GM23338 (cell line): ENCODE measurements around the gene RNF168. TPM values are rescaled to one million over a fixed set of nuclear protein-coding genes. Genes with fewer than 3 reads are reported as not detected.

ENCODE experiments used
- ATAC-seq: fragments of 200-7000 bp; cut with Tn5 transposase; 3 replicates; pipeline ENCODE4 v1.9.1; 2020
- DNase-seq: peaks from one replicate; pipeline ENCODE4 v3.0.0-alpha.2; 2015; ENCODE audit warnings: low spot score
- H2AFZ ChIP-seq: fragments of 200-600 bp; sonication (generic); 2 replicates; pipeline ENCODE4 v1.8.0; 2016; ENCODE audit warnings: antibody characterized with exemption, mild to moderate bottlenecking, moderate library complexity
- H3F3A ChIP-seq: fragments of 200-600 bp; sonication (generic); replicated peaks from 2 replicates; pipeline ENCODE4 v1.8.0; 2017; ENCODE audit warnings: antibody characterized with exemption, mixed run types, low read depth
- H3K27ac ChIP-seq: fragments of 200-600 bp; sonication (generic); 2 replicates; pipeline ENCODE4 v1.6.1; 2016; ENCODE audit warnings: low read depth
- H3K27me3 ChIP-seq: fragments of 200-600 bp; sonication (generic); 2 replicates; pipeline ENCODE4 v1.8.0; 2016; ENCODE audit warnings: mild to moderate bottlenecking, mixed run types, moderate library complexity; ENCODE audit not compliant: insufficient read depth
- H3K36me3 ChIP-seq: fragments of 200-600 bp; sonication (generic); 2 replicates; pipeline ENCODE4 v1.8.0; 2016; ENCODE audit warnings: mild to moderate bottlenecking; ENCODE audit not compliant: insufficient read depth
- H3K4me1 ChIP-seq: fragments of 200-600 bp; sonication (generic); 2 replicates; pipeline ENCODE4 v1.8.0; 2016; ENCODE audit warnings: mild to moderate bottlenecking, moderate library complexity; ENCODE audit not compliant: insufficient read depth
- H3K4me2 ChIP-seq: fragments of 200-600 bp; sonication (generic); 2 replicates; pipeline ENCODE4 v1.7.1; 2017; ENCODE audit warnings: mixed run types
- H3K4me3 ChIP-seq: fragments of 200-600 bp; sonication (generic); 2 replicates; pipeline ENCODE4 v1.6.1; 2016; ENCODE audit warnings: mixed run types
- H3K79me2 ChIP-seq: fragments of 200-600 bp; sonication (generic); replicated peaks from 2 replicates; pipeline ENCODE4 v1.8.0; 2017; ENCODE audit warnings: mild to moderate bottlenecking; ENCODE audit not compliant: insufficient read depth
- H3K9me2 ChIP-seq: fragments of 200-600 bp; sonication (generic); 2 replicates; pipeline ENCODE4 v1.8.0; 2017; ENCODE audit not compliant: insufficient read depth
- H4K20me1 ChIP-seq: fragments of 200-600 bp; sonication (generic); replicated peaks from 2 replicates; pipeline ENCODE4 v1.8.0; 2017; ENCODE audit warnings: mild to moderate bottlenecking; ENCODE audit not compliant: insufficient read depth
- H3K27ac Mint-ChIP-seq: 2 replicates; pipeline ENCODE4 v1.8.0; 2020; ENCODE audit warnings: inconsistent platforms, mild to moderate bottlenecking, moderate library complexity, mixed read lengths
- H3K27me3 Mint-ChIP-seq: 3 replicates; pipeline ENCODE4 v1.8.0; 2022; ENCODE audit warnings: low read depth, mild to moderate bottlenecking, moderate library complexity, mixed read lengths, inconsistent platforms; ENCODE audit not compliant: insufficient read depth, poor library complexity
- H3K36me3 Mint-ChIP-seq: 3 replicates; pipeline ENCODE4 v1.8.0; 2021; ENCODE audit warnings: low read depth, mild to moderate bottlenecking, inconsistent platforms, moderate library complexity, mixed read lengths
- H3K4me1 Mint-ChIP-seq: 3 replicates; pipeline ENCODE4 v1.8.0; 2020; ENCODE audit warnings: mild to moderate bottlenecking, inconsistent platforms, mixed read lengths
- H3K4me3 Mint-ChIP-seq: 3 replicates; pipeline ENCODE4 v1.8.0; 2021; ENCODE audit warnings: moderate library complexity, mild to moderate bottlenecking, inconsistent platforms, mixed read lengths
- H3K9me3 Mint-ChIP-seq: 3 replicates; pipeline ENCODE4 v1.8.0; 2020; ENCODE audit warnings: moderate library complexity, mild to moderate bottlenecking, inconsistent platforms, mixed read lengths
- EZH2 ChIP-seq: fragments of 200-600 bp; sonication (generic); IDR thresholded peaks from one replicate; pipeline ENCODE4 v1.8.0; 2017; ENCODE audit warnings: antibody characterized with exemption, mild to moderate bottlenecking, low read depth; ENCODE audit not compliant: unreplicated experiment
- EZH2phosphoT487 ChIP-seq: fragments of 200-600 bp; sonication (generic); IDR thresholded peaks from one replicate; pipeline ENCODE4 v1.8.1; 2018; ENCODE audit warnings: antibody characterized with exemption; ENCODE audit not compliant: unreplicated experiment
- JUNB ChIP-seq: IDR thresholded peaks from one replicate; pipeline ENCODE4 v1.6.1; 2016; ENCODE audit warnings: antibody characterized with exemption; ENCODE audit not compliant: unreplicated experiment
- NANOG ChIP-seq: IDR thresholded peaks from 2 replicates; pipeline ENCODE4 v1.6.1; 2016; ENCODE audit warnings: antibody characterized with exemption, borderline replicate concordance
- POLR2AphosphoS5 ChIP-seq: IDR thresholded peaks from 2 replicates; pipeline ENCODE4 v1.6.1; 2016; ENCODE audit warnings: antibody characterized with exemption, low read depth
- polyA plus RNA-seq: library from polyadenylated mRNA; unstranded; fragments of >200 nt; fragmentation: Nextera tagmentation; extraction: Ambion mirVana; gene quantifications from 2 replicates; pipeline ENCODE4 v1.2.1, GENCODE V29; 2016
- total RNA-seq: library from RNA; depleted of rRNA; stranded (reverse); fragments of >200 nt; shearing (Covaris generic); gene quantifications from 2 replicates; pipeline ENCODE4 v1.2.3, GENCODE V29; 2014
- TF ChIP-seq, protein P1 (sequence below): fragments of 250-450 bp; sonication (Bioruptor Pico); IDR thresholded peaks from 2 replicates; pipeline ENCODE4 v1.5.0; 2020; ENCODE audit warnings: mild to moderate bottlenecking, moderate library complexity

Gene RNF168
- total and polyA plus RNA-seq, 2 experiments from 2014 or later, result 33.0 to 53.0 TPM

- H4K20me1 ChIP-seq, result no peaks in the 10 kb centered on the region
- 0 out of 2 replicates have a peak, but pooled peaks cover 4% of the 10 kb centered on the region for H3K9me2 ChIP-seq
- DNase-seq, result no peak
- H3F3A ChIP-seq, result no peaks in the 10 kb centered on the region
- H3K4me3 ChIP-seq, result no peak overlapping the region
- H3K27ac ChIP-seq, result no peak overlapping the region
- H3K79me2 ChIP-seq, result no peaks in the 10 kb centered on the region
- no peak for ATAC-seq
- H3K27me3 ChIP-seq, result no peaks in the 10 kb centered on the region
- H3K27ac Mint-ChIP-seq, result no peak overlapping the region
- TF ChIP-seq NANOG, result no peak
- no peak for TF ChIP-seq POLR2AphosphoS5
- no peak for TF ChIP-seq EZH2phosphoT487
- no peak for TF ChIP-seq EZH2
- TF ChIP-seq JUNB, result no peak
- TF ChIP-seq, protein P1, sequence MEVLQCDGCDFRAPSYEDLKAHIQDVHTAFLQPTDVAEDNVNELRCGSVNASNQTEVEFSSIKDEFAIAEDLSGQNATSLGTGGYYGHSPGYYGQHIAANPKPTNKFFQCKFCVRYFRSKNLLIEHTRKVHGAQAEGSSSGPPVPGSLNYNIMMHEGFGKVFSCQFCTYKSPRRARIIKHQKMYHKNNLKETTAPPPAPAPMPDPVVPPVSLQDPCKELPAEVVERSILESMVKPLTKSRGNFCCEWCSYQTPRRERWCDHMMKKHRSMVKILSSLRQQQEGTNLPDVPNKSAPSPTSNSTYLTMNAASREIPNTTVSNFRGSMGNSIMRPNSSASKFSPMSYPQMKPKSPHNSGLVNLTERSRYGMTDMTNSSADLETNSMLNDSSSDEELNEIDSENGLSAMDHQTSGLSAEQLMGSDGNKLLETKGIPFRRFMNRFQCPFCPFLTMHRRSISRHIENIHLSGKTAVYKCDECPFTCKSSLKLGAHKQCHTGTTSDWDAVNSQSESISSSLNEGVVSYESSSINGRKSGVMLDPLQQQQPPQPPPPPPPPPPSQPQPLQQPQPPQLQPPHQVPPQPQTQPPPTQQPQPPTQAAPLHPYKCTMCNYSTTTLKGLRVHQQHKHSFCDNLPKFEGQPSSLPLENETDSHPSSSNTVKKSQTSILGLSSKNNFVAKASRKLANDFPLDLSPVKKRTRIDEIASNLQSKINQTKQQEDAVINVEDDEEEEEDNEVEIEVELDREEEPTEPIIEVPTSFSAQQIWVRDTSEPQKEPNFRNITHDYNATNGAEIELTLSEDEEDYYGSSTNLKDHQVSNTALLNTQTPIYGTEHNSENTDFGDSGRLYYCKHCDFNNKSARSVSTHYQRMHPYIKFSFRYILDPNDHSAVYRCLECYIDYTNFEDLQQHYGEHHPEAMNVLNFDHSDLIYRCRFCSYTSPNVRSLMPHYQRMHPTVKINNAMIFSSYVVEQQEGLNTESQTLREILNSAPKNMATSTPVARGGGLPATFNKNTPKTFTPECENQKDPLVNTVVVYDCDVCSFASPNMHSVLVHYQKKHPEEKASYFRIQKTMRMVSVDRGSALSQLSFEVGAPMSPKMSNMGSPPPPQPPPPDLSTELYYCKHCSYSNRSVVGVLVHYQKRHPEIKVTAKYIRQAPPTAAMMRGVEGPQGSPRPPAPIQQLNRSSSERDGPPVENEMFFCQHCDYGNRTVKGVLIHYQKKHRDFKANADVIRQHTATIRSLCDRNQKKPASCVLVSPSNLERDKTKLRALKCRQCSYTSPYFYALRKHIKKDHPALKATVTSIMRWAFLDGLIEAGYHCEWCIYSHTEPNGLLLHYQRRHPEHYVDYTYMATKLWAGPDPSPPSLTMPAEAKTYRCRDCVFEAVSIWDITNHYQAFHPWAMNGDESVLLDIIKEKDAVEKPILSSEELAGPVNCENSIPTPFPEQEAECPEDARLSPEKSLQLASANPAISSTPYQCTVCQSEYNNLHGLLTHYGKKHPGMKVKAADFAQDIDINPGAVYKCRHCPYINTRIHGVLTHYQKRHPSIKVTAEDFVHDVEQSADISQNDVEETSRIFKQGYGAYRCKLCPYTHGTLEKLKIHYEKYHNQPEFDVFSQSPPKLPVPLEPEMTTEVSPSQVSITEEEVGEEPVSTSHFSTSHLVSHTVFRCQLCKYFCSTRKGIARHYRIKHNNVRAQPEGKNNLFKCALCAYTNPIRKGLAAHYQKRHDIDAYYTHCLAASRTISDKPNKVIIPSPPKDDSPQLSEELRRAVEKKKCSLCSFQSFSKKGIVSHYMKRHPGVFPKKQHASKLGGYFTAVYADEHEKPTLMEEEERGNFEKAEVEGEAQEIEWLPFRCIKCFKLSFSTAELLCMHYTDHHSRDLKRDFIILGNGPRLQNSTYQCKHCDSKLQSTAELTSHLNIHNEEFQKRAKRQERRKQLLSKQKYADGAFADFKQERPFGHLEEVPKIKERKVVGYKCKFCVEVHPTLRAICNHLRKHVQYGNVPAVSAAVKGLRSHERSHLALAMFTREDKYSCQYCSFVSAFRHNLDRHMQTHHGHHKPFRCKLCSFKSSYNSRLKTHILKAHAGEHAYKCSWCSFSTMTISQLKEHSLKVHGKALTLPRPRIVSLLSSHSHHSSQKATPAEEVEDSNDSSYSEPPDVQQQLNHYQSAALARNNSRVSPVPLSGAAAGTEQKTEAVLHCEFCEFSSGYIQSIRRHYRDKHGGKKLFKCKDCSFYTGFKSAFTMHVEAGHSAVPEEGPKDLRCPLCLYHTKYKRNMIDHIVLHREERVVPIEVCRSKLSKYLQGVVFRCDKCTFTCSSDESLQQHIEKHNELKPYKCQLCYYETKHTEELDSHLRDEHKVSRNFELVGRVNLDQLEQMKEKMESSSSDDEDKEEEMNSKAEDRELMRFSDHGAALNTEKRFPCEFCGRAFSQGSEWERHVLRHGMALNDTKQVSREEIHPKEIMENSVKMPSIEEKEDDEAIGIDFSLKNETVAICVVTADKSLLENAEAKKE (CRISPR knock-in tag), result no peak
- H3K36me3 ChIP-seq, result no peaks in the 10 kb centered on the region
- no peaks in the 10 kb centered on the region; the same call in 2 of the 3 replicates for H3K36me3 Mint-ChIP-seq
- peaks cover 4% of the 10 kb centered on the region for H3K27me3 Mint-ChIP-seq
- H3K4me3 Mint-ChIP-seq, result no peak overlapping the region
- H3K4me1 Mint-ChIP-seq, result no peaks in the 10 kb centered on the region
- no peak overlapping the region for H3K4me2 ChIP-seq
- peaks cover 16% of the 10 kb centered on the region; the same call in 2 of the 3 replicates for H3K9me3 Mint-ChIP-seq
- H2AFZ ChIP-seq, result no peak overlapping the region
- H3K4me1 ChIP-seq, result no peaks in the 10 kb centered on the region
Observed at GRCh38 chr3:196541684-196542445, 38.3 kb upstream of the RNF168 start.
